Mesothelial cell of epicardium (in vitro differentiated cells): ENCODE measurements around the gene SMIM35. TPM values are rescaled to one million over a fixed set of nuclear protein-coding genes. Genes with fewer than 3 reads are reported as not detected.

ENCODE experiments used
- DNase-seq, 2 experiments: peaks; one replicate each; pipeline ENCODE4 v3.0.0; 2021; ENCODE audit warnings: low spot score in 2 of 2; ENCODE audit not compliant: unreplicated experiment in 2 of 2
- H3K27ac Mint-ChIP-seq: 2 replicates; pipeline ENCODE4 v1.8.0; 2021; ENCODE audit warnings: mixed read lengths
- H3K27me3 Mint-ChIP-seq: 2 replicates; pipeline ENCODE4 v1.8.0; 2021; ENCODE audit warnings: low read depth, mixed read lengths
- H3K36me3 Mint-ChIP-seq: 2 replicates; pipeline ENCODE4 v1.8.0; 2021; ENCODE audit warnings: mixed read lengths
- H3K4me1 Mint-ChIP-seq: 2 replicates; pipeline ENCODE4 v1.8.0; 2021; ENCODE audit warnings: mixed read lengths
- H3K4me3 Mint-ChIP-seq: 2 replicates; pipeline ENCODE4 v1.8.0; 2021; ENCODE audit warnings: mild to moderate bottlenecking, moderate library complexity, mixed read lengths
- H3K9me3 Mint-ChIP-seq: 2 replicates; pipeline ENCODE4 v1.8.0; 2021; ENCODE audit warnings: mixed read lengths
- total RNA-seq: library from RNA; stranded (reverse); gene quantifications from 3 replicates; pipeline ENCODE4 v1.2.1, GENCODE V29; 2021
- TF ChIP-seq, protein P1 (sequence below): fragments of 200-600 bp; sonication (generic); IDR thresholded peaks from one replicate; pipeline ENCODE4 v1.5.0; 2021; ENCODE audit warnings: antibody characterized with exemption; ENCODE audit not compliant: unreplicated experiment

SMIM35 gene
- total RNA-seq, 1 donor from 2014 or later = not detected

DNA sequence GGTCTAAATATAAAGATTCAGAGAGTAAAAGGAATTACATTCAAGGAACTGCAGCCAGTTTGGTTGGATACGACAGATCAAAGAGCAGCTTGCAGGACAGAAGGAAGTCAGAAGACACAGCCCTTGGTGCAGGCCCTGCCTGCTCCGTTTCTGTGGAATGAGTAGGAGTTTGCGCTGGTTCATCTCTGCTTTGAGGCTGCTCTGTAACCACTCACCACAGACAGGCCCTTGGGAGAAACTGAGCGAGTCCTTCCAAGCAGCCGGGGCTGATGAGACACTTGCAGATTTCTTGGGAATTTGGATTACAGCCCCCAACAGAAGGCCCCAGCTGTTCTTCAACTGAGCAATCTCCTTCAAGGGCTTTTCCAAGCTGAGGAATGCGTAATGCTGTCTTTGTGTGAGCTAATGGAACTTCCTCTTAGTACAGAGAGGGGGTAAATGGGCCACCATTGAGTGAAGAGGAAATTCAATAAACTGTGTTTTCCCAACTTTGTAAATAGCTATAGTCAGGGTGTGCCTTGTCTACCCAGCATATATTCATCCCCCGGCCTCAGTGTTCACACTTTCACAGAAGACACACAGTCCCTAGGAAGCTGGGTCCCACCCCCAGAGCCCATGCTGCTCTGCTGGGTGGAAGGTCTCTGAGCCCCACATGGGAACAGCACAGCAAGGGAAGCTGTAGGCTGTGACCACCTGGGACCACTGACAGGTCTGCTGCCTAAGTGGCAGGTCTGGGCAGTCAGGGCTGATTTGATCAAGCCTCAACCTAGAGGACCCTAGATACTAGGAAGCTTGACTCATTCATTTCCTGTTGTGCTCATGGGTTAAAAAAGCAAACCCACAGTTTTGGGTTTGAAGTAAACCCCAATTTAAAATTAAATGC is 84.0 kb downstream of the SMIM35 start:
- DNase-seq = peak in 1 of 2 experiments; percentile 50

DNA sequence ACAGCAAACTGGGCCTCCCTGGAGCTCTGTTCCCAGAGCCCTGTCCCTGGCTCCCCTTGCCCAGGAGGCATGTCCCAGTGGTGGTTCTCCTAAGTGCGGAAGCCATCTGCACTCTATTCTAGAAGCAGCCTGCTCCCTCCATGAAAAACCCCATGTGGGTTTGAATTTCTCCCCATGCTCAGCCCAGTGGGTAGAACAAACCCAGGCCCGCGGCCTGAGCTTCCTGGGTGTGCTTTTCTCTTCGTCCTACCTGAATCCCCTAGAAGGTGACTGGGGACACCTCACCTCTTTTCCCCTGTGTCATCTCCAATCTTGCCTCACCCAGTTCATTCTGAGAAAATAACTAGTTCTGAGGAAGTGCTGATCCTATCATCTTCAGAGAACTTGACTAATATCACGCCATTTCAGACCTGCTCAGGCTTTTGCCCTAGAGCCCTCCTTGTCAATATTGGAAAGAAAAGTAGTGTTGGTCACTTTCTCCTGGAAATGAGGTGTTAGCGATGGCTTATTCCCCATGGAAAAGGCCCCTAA is 84.7 kb downstream of the SMIM35 start:
- H3K36me3 Mint-ChIP-seq = no peaks in the 10 kb centered on the region
- DNase-seq = peak in 1 of 2 experiments; percentile 16
- TF ChIP-seq, protein P1, sequence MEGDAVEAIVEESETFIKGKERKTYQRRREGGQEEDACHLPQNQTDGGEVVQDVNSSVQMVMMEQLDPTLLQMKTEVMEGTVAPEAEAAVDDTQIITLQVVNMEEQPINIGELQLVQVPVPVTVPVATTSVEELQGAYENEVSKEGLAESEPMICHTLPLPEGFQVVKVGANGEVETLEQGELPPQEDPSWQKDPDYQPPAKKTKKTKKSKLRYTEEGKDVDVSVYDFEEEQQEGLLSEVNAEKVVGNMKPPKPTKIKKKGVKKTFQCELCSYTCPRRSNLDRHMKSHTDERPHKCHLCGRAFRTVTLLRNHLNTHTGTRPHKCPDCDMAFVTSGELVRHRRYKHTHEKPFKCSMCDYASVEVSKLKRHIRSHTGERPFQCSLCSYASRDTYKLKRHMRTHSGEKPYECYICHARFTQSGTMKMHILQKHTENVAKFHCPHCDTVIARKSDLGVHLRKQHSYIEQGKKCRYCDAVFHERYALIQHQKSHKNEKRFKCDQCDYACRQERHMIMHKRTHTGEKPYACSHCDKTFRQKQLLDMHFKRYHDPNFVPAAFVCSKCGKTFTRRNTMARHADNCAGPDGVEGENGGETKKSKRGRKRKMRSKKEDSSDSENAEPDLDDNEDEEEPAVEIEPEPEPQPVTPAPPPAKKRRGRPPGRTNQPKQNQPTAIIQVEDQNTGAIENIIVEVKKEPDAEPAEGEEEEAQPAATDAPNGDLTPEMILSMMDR = no peak
- H3K27me3 Mint-ChIP-seq = peaks cover 25% of the 10 kb centered on the region
- H3K4me1 Mint-ChIP-seq = peaks cover 12% of the 10 kb centered on the region
- peaks cover 12% of the 10 kb centered on the region for H3K9me3 Mint-ChIP-seq
- H3K4me3 Mint-ChIP-seq = no peak overlapping the region
- peak overlapping the region; percentile 83 for H3K27ac Mint-ChIP-seq

More for the DNA sequence above, 84.0 kb downstream of the SMIM35 start:
- no peaks in the 10 kb centered on the region for H3K36me3 Mint-ChIP-seq
- H3K4me3 Mint-ChIP-seq = no peak overlapping the region
- peaks cover 28% of the 10 kb centered on the region for H3K27me3 Mint-ChIP-seq
- TF ChIP-seq, protein P1 = no peak
- H3K9me3 Mint-ChIP-seq = peaks cover 7% of the 10 kb centered on the region
- H3K4me1 Mint-ChIP-seq = peaks cover 12% of the 10 kb centered on the region
- peak overlapping the region; percentile 83 for H3K27ac Mint-ChIP-seq

DNA sequence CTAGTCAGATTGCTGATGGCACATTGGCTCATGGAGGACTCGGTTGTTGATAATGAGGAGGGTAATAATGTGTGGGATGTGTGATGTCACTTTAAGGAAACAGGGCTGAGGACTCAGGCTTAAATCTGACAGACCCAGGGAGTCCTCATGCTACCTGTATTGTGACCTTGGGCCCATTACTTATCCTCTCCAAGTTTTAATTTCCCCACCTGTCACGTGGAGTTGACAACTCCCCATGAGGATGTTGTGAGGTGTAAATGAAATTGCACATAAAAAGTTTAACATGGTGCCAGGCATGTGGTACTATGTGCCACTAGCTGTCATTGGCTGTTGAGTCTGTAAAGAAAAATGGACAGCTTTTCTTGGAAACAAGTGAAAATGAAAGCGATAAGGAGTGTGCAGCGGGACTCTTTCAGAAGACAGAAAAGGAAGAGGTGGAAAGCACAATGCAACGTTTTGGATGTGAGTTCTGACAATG is 85.2 kb downstream of the SMIM35 start:
- H3K4me3 Mint-ChIP-seq = no peak overlapping the region
- peak overlapping the region; percentile 30 for H3K27ac Mint-ChIP-seq
- no peak for DNase-seq

DNA sequence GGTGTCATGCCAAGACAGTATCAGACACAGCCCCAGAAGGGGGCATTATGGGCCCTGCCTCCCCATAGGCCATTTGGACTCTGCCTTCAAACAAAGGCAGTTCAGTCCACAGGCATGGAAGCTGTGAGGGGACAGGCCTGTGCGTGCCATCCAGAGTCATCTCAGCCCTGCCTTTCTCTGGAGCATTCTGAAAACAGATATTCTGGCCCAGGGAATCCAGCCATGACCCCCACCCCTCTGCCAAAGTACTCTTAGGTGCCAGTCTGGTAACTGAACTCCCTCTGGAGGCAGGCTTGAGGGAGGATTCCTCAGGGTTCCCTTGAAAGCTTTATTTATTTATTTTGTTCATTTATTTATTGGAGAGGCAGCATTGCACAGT is 85.9 kb downstream of the SMIM35 start:
- Mint-ChIP-seq H3K4me1 (peaks cover 12% of the 10 kb centered on the region), H3K4me3 (no peak overlapping the region), H3K27ac (no peak overlapping the region), H3K27me3 (peaks cover 15% of the 10 kb centered on the region), H3K9me3 (peaks cover 12% of the 10 kb centered on the region), H3K36me3 (no peaks in the 10 kb centered on the region)
- TF ChIP-seq, protein P1 = no peak
- no peak for DNase-seq

More for the DNA sequence above, 85.2 kb downstream of the SMIM35 start:
- Mint-ChIP-seq H3K9me3 (peaks cover 12% of the 10 kb centered on the region), H3K27me3 (peaks cover 21% of the 10 kb centered on the region), H3K36me3 (no peaks in the 10 kb centered on the region), H3K4me1 (peaks cover 12% of the 10 kb centered on the region)
- TF ChIP-seq, protein P1 = no peak

DNA sequence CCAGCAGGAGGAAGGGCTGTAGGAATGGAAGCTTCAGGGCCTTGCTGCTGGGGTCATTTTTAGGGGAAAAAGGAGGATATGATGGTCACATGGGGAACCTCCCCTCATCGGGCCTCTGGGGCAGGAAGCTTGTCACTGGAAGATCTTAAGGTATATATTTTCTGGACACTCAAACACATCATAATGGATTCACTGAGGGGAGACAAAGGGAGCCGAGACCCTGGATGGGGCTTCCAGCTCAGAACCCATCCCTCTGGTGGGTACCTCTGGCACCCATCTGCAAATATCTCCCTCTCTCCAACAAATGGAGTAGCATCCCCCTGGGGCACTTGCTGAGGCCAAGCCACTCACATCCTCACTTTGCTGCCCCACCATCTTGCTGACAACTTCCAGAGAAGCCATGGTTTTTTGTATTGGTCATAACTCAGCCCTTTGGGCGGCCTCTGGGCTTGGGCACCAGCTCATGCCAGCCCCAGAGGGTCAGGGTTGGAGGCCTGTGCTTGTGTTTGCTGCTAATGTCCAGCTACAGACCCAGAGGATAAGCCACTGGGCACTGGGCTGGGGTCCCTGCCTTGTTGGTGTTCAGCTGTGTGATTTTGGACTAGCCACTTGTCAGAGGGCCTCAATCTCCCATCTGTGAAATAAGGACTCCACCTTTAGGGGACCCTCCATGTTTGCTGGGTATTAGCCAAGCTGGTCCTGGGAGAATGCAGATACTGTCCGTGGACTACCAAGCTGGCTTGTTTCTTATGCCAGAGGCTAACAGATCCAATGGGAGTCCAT is 86.5 kb downstream of the SMIM35 start:
- Mint-ChIP-seq H3K4me3 (no peak overlapping the region), H3K27ac (no peak overlapping the region), H3K4me1 (peaks cover 12% of the 10 kb centered on the region), H3K27me3 (peaks cover 9% of the 10 kb centered on the region), H3K9me3 (peaks cover 12% of the 10 kb centered on the region), H3K36me3 (no peaks in the 10 kb centered on the region)
- no peak for DNase-seq
- TF ChIP-seq, protein P1 = no peak
